NCI-H2227 (cell line): ENCODE data around the gene CPNE4.

ENCODE experiments used
- DNase-seq: peaks from one replicate; lab custom pipeline; 2025; ENCODE audit not compliant: unreplicated experiment; lab: John Stamatoyannopoulos, UW

CPNE4 gene

DNA sequence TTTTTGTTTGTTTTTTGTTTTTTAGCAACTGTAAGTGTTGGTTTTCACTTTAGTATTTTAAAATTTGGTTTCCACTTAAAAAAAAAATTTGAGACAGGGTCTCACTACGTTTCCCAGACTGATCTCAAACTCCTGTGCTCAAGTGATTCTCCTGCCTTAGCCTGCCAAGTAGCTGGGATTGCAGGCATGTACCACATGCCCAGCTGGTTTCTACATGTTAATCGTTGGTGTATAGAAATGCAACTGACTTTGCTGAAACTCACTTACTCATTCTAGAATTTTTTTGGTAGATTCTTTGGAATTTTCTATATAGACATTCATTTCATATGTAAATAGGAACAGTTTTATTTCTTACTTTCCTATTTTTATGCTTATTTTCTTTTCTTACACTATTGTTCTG is 287.3 kb downstream of the CPNE4 start:
- no peak for DNase-seq

- no peak for DNase-seq
These were observed 290.0 kb downstream of the CPNE4 start for GRCh38 chr3:131744765-131745164.

DNA sequence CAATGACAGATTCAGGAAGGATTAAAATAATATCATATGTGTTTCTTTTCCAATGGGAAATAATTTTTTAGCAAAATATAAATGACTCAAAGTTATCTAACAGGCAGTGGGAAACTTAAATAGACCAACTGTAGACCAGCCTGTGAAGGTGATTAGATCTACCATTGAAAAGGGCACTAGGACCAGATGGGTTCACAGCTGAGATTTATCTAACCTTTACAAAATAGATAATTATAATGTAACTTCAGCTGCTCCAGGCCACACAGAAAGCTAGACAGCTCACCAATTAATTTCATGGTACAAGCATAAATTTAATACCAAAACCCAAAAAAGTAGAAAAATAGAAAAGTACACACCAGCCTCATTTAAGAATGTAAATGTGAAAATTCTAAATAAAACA is 291.7 kb downstream of the CPNE4 start:
- DNase-seq = no peak

DNA sequence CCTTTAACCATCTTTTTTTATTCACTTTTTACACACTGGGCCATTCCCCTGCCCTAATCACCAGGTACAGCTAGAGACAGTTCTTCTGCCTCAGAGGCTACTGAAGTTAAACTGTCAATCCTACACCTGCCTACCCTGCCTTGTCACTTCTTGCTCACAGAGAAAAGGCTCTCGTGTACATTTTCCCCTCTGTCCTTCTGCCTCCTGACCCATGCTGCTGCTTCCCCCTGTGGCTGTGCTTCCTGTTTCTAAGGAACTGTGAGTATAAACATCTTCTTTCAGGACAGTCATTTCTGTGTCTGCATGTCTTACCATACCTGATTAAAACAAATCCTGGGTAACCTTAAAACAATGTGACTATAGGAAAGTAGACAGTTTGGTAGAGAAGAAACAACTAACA is 295.6 kb downstream of the CPNE4 start:
- no peak for DNase-seq

- no peak for DNase-seq
These were observed 296.7 kb downstream of the CPNE4 start for GRCh38 chr3:131738095-131738494.

- no peak for DNase-seq
These were observed 299.3 kb downstream of the CPNE4 start for GRCh38 chr3:131735544-131735943.

- DNase-seq = no peak
These were observed 299.7 kb downstream of the CPNE4 start for GRCh38 chr3:131735116-131735515.

DNA sequence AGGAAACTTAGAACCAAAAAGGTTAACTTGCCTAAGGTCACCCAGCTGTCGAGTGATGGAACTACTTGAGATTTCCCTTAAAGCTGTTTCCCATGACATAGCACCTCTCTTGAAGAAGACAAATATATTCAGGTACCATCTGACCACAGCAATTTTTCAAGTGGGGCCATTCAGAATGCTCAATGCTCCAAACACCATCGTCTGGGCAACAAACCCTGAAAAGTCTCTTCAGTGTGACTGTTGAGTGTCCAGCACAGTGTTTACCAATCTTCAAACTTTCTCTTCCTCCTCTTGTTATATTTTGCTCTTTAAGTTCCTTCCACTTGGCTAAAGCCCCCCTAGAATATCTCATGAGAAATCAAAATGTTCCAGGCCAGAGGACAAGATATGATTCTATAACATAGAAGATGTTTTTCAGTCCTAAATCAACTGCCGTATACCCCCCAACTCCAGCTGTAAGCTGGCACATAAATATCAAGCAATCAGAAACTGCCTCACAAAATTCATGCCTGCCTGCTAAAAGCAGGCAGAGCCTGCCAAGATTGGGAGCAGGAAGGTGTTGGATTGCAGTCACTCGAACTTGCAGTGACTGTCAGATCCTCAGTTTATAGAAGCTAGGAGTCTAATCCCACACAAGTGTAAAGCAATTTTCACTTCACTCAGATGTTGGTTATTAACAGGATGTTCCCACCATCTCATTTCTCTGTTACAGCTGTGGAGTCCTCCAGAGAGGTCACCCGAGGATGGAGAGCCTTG is 301.6 kb downstream of the CPNE4 start:
- DNase-seq = no peak

GRCh38 chr3:131731709-131732108 is 303.1 kb downstream of the CPNE4 start:
- DNase-seq = no peak

GRCh38 chr3:131730581-131730980 is 304.2 kb downstream of the CPNE4 start:
- DNase-seq = no peak

DNA sequence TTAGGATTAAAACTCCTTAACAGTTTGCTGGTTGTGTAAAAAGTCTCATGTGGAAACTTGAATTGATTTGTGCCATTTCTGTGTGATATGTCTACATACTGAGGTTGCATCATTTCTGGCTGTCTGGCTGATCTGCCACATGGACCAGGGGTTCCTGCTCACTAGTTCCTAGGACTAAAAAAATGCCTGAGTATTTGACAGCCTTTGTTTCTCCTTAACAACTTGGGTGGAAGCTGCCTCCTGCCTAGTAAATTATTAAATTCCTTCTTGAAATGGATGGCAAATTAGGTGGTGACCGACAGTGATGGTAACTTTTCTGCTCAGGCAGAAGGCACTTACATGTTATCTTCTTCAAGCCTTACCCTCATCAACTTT is 305.2 kb downstream of the CPNE4 start:
- DNase-seq = no peak

DNA sequence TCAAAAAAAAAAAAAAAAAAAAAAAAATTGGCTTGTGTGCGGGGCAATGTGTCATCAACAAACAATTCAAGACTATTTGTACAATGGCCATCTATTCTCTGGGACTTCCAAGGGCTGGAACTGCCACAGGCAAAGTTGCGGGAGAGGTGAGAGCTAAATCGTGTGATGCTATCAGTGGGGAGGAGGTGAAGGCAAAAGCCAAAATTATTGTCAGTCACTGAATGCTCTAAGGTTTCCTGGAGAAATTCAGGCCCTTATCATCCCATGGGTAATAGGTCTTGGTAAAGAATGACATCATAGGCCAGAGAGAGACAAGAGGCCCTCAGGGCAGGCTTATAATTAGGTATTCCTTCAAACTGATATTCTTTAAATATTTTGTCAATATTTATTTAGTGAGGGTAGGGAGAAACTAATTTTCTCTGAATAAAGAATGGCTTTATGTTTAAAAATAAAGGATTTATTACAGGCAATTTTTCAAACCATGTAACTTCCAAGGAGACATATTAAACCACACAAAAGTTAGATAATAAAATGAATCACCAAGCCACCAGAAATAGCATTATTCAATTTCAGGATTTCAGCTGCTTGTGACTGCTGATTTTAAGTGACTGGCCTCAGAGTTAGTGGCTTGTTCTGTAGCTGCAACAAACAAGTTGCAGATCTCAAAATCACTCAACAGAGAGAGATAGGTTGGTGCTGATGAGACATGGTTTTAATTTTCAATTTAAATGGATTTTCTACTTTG is 305.7 kb downstream of the CPNE4 start:
- no peak for DNase-seq

DNA sequence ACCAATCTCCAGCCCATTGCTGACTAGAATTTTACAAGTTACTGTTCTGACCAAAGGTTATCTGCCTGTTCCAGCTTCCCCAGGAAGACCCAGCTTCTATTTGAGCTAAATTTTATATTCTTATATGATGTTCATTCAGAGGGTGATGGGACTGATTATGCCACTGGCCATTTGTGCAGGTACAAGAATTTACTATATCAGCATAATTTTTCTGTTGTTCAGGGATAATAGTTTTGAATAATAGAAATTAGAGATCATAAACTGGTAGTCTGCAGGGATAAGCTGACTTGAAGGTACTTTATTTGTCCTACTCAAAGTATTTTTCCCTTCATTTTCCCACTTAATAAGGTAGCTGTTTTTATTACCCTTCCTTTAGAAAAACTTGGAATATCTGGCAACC is 309.4 kb downstream of the CPNE4 start:
- DNase-seq = no peak

DNA sequence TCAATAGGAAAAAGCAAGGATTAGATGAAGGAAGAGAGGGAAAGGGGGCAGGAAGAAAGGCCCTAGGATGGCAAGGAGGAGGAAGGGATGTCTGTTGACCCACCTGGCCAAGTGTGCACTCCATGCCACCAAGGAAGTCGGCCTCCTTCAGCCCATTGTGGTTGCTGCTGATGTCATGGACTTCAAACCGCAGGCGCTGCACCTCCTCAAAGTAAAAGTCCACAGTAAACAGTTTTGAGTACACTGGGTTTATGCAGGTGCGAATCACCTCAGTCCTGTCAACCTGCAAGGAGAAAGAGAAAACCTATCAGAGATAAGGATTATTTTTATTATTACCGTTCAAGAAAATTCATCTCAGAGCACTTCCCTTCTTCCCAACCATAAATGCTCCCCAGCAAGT is 311.5 kb downstream of the CPNE4 start:
- no peak for DNase-seq

- no peak for DNase-seq
These were observed 317.3 kb downstream of the CPNE4 start for GRCh38 chr3:131717493-131717892.

DNA sequence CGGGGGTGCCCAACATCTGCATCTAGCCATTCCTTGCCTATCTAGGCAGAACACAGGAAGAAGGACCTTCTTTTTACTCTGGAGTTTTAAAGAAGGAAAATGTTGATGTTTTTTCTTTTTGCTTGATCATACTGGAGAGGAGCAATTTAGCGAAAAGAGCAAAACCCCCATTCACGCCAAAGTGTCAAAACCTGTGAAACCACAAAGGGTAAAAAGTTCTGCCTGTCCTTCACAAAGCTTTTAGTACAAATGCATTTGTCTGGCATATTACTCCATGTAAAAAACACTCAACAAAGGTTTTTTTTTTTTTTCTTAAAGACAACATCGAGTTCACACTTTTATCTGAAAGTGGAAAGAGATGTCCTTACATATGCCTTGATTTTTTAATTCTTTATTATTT is 317.9 kb downstream of the CPNE4 start:
- DNase-seq = no peak

- no peak for DNase-seq
These were observed 318.8 kb downstream of the CPNE4 start for GRCh38 chr3:131716007-131716406.

DNA sequence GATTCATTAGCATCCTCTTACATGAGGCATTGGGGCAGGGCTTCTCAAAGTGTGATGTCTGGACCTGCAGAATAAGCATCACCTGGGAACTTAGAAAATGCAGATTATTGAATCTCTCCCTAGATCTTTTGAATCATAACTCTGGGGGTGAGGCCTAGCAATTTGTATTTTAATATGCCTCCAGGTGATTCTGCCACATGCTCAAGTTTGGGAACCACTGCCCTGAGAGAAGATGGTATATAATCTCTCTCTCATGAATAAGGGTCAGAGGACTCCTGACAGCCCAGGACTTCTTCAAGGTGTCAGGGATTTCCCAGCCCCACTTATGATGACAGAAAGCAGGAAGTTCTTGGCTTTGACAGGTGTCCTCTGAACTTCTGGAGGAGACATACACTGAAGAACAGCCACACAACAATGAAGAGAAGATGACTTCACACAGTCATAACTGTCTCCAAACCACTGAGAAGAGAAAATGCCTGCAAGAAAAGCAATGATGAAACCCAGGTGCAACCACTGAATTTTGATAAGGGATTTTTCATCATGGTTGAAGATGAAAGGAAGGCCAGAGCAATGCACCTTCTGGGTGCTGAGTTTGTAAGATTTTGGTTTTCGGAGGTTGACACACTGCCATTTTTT is 320.1 kb downstream of the CPNE4 start:
- no peak for DNase-seq

DNA sequence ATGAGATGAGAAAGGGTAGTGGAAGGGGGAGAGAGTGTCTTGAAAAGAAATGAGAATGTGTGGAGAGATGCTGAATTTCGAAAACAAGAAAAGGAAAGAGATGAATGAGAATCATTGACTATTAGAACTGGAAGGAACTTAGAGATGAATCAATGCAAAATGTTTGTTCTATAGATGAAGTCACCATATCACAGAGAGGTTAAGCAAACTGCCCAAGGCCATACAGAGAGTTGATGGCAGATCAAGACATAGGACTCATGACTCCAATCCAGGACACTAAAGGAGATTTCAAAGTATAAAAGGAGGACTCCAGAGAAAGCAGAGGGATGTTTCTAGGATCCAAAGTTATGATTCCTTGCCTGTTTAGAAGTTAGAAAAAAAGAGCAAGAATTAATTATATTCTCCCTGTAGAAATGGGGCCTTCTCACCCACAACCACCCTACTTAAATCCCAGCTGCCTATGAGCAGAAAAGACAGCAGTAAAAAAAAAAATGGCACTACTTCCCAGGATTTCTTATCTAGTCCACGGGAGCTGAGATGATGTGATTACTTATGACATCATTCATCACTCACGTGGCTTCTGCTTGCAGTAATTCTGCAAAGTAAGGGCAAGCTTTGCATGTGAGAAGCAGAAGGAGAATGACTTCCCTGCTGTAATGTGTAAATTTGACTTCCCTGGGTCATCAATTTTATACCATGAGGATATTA is 321.2 kb downstream of the CPNE4 start:
- no peak for DNase-seq

- no peak for DNase-seq
These were observed 322.2 kb downstream of the CPNE4 start for GRCh38 chr3:131712662-131713061.

DNA sequence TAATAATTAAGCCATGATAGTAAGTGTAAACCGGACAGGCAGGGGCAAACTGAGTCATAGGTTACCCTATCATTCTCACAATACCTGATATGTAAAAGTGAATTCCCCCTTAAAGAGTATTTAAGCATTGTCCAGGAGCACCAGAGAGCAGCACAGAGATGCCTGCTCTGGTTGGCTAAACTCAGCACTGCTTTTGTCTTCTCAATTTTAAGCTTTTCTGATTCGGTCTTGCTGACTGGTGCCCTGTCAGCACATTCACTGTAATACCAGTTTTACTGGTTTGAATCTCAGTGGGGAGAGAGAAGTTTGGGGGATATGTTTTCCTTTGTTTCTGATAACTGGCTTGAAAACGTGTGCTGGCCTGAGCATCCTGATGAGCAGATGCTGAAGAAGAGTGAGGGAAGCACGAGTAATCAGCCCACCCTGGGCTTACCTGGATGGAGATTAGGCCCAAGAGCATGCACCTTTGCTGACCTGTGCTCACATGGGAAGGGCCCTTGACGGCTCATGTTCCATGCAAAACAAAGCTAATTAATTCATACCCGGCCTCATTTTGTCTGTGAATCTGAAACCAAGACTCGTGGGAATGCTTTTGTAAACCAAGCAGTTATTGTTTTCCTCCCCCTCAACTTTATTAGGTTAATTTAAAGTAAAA is 323.6 kb downstream of the CPNE4 start:
- DNase-seq = no peak
